Ishikawa (cell line): ENCODE measurements around the gene PRUNE2.

Experiments used
- CEBPB ChIP-seq: IDR thresholded peaks from 2 replicates; pipeline ENCODE4 v1.6.1; 2012
- CREB1 ChIP-seq: IDR thresholded peaks from 2 replicates; pipeline ENCODE4 v1.6.1; 2012; ENCODE audit warnings: low read depth
- EGR1 ChIP-seq: IDR thresholded peaks from 2 replicates; pipeline ENCODE4 v1.6.1; 2012
- EP300 ChIP-seq: IDR thresholded peaks from 2 replicates; pipeline ENCODE4 v1.6.1; 2012; ENCODE audit warnings: borderline replicate concordance
- FOXM1 ChIP-seq: IDR thresholded peaks from 2 replicates; pipeline ENCODE4 v1.6.1; 2012; ENCODE audit warnings: low read depth, borderline replicate concordance
- NFIC ChIP-seq: IDR thresholded peaks from 2 replicates; pipeline ENCODE4 v1.6.1; 2012
- RAD21 ChIP-seq: IDR thresholded peaks from 2 replicates; pipeline ENCODE4 v1.6.1; 2012; ENCODE audit warnings: low read depth
- REST ChIP-seq: IDR thresholded peaks from 2 replicates; pipeline ENCODE4 v1.6.1; 2012; ENCODE audit warnings: low read depth, mild to moderate bottlenecking
- TAF1 ChIP-seq: IDR thresholded peaks from 2 replicates; pipeline ENCODE4 v1.6.1; 2012; ENCODE audit warnings: low read depth, mild to moderate bottlenecking
- TCF12 ChIP-seq: IDR thresholded peaks from 2 replicates; pipeline ENCODE4 v1.6.1; 2012; ENCODE audit warnings: low read depth
- TEAD4 ChIP-seq: IDR thresholded peaks from 2 replicates; pipeline ENCODE4 v1.6.1; 2012
- USF1 ChIP-seq: IDR thresholded peaks from 2 replicates; pipeline ENCODE4 v1.6.1; 2012
- YY1 ChIP-seq: IDR thresholded peaks from 2 replicates; pipeline ENCODE4 v1.6.1; 2012; ENCODE audit warnings: low read depth
- ZBTB7A ChIP-seq: IDR thresholded peaks from 2 replicates; pipeline ENCODE4 v1.6.1; 2012; ENCODE audit warnings: low read depth
- TF ChIP-seq, protein P1 (sequence below): IDR thresholded peaks from 2 replicates; pipeline ENCODE4 v1.6.1; 2012

PRUNE2 gene

DNA sequence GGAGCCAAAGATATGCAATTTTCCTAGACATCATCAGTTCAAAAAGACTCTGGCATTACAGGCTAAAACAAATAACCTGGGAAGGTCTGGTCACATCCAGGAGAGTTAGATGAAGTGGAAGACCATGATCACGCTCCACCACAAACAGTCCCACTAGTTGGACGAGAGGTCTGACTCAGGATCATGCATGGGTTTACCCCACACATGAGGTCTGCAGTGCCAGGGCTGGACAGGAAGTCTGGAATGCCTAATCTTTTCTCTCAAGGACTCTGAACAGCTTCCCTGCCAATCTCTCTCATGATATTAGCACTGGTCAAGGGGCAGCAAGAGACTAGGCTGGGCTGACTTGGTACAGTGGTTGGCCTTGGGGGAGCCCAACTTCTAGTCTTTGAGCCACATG is 7.1 kb downstream of the PRUNE2 start:
- no peak for TF ChIP-seq FOXM1
- TF ChIP-seq EGR1 = no peak
- no peak for TF ChIP-seq CEBPB
- no peak for TF ChIP-seq CREB1

GRCh38 chr9:76897804-76898525 is 7.9 kb downstream of the PRUNE2 start:
- TF ChIP-seq EGR1 (no peak), FOXM1 (no peak), TEAD4 (no peak), TAF1 (no peak), USF1 (no peak), CEBPB (no peak), YY1 (no peak), CREB1 (no peak), REST (no peak), NFIC (no peak), TCF12 (no peak), RAD21 (no peak), ZBTB7A (no peak), EP300 (no peak)
- TF ChIP-seq, protein P1, sequence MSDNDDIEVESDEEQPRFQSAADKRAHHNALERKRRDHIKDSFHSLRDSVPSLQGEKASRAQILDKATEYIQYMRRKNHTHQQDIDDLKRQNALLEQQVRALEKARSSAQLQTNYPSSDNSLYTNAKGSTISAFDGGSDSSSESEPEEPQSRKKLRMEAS = no peak

GRCh38 chr9:76896035-76896434 is 9.9 kb downstream of the PRUNE2 start:
- TF ChIP-seq CREB1 = no peak
- no peak for TF ChIP-seq TEAD4
- no peak for TF ChIP-seq TCF12
- TF ChIP-seq CEBPB = no peak
- TF ChIP-seq, protein P1 = no peak
- no peak for TF ChIP-seq RAD21
- no peak for TF ChIP-seq YY1

DNA sequence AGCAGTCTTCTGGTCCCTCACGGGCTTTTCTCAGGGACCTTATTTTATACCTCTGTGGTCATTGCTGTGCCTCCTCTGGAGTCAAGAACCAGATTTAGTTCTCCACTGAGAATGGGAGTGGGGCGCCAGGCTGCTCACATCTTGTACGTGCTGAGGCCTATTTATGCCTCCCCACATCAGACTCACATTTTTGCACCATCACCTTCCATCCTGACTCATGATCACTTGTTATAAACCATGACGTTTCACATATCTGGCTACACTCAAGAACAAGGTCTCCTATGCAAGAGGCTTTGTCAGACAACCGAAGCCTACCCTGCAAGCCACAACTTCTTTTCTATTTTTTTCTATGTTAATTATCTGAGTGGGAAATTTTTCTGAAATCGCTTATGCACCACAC is 10.7 kb downstream of the PRUNE2 start:
- TF ChIP-seq CEBPB (no peak), TEAD4 (no peak), FOXM1 (no peak), USF1 (no peak), TCF12 (no peak), ZBTB7A (no peak), EP300 (no peak), TAF1 (no peak), RAD21 (no peak), NFIC (no peak), YY1 (no peak), REST (no peak), EGR1 (no peak)
- TF ChIP-seq, protein P1 = no peak

GRCh38 chr9:76894198-76894597 is 11.7 kb downstream of the PRUNE2 start:
- TF ChIP-seq YY1 (no peak), EP300 (no peak), TEAD4 (no peak), ZBTB7A (no peak), USF1 (no peak), CEBPB (no peak), EGR1 (no peak), NFIC (no peak), TAF1 (no peak)
- TF ChIP-seq, protein P1 = no peak
